RPMI8226 (cell line): ENCODE measurements around the gene ZNF117.
"Not testable (repeated sequence)": the region's sequence is repeated elsewhere in the genome, so short reads cannot be mapped to it uniquely, and the experiment has no call there.

Experiments
- DNase-seq: peaks from one replicate; pipeline ENCODE4 v3.0.0-alpha.2; 2015

The ZNF117 gene

DNA sequence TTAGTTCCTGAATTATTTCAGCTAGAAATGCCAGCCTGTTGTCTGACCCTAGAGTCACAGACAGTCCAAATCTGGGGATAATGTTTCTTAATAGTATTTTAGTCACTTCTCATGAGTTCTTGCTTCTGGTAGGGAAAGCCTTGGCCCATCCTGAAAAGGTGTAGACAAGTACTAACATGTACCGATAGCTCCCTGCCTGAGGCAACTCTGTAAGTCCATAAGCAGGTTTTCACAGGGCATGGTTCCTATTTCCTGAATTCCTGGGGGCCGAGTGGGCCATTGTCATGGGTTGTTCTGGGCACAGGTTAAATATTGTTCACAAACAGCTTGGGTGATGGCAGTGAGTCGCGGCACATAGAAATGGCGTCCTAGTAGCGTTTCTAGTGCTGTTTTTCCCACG is 3.1 kb upstream of the ZNF117 start:
- DNase-seq, result no peak

DNA sequence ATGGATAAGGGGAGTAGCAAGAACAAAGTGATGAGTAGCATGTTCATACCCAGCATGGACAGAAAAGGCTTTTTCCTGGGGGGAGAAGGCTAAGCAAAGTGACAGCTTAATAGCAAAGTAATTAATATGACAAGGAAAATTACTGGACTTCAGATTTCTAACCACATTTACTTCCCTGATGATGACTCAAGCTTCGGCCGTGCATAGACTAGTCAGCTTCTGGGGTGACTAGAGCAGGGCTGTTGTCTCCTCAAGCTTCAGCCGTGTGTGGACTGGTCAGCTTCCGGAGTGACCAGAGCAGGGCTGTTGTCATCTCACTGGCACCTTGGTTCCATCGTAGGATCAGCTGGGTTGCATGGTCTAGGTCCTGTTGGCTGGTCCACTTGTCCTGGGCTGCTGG is 2.1 kb upstream of the ZNF117 start:
- no peak for DNase-seq

DNA sequence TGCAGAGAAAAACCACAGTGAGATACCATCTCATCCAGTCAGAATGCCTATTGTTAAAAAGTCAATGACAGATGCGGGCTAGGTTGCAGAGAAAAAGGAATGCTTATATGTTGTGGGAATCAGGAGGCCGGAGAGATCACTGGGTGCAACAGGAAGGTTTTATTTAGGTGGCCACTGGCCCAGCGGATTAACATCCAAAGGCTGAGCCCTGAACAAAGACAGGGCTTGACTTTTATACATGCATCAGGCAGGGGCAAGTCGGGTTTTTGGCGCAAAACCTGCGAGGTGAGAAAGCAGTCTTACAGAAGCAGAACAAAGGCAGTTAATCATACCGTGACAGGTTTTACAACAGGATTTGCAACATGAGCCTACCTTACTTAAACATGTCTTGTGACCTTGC is 620 bp downstream of the ZNF117 start:
- no peak for DNase-seq

- no peak for DNase-seq
These were observed 12.2 kb downstream of the ZNF117 start for GRCh38 chr7:64978497-64979203.

DNA sequence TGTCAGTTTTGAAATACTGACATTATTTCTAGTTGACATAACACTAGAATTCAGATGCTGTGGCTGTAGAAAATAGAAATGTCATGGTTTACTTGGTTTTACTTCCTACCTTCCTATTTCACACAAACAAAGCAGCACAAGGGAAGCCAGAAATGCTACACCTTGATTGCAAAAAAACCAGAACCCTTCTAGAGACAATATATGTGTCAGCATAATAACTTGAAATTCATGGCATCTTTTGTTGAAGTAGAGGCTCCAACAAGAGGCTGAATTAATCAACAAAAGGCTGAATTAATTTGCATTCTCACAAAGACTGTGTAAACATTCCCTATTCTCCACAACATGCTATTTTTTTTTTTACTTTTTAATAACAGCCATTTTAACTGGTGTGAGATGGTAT is 25.2 kb downstream of the ZNF117 start:
- no peak for DNase-seq

DNA sequence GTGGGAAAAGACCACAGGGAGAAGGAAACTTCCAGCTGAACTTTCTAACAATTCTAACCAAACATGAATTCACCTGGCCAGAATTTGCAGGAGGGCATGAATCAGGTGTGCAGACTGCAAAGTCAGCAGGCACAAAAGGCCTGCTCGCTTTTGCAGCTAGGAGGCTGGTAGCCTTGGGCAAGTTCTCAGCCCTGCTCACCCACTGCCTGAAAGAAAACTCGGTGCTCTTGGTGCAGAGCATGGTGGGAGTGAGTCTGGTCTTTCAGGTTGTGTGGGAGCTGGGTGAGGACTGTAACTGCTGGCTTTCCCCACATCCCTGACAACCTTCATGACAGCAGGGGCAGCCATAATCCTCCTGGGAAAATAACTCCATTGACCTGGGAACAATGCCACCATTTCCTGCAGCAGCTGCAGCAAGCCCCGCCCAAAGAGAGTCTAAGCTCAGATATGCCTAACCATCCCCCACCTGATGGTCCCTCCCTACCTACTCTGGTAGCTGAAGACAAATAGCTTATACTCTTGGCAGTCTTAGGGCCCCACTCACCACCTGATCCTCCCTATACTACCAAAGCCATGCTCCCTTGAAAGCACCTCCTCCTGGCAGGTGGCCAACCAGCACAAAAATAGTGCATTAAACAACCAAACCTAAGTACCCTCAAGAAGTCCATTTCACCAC is 31.6 kb downstream of the ZNF117 start:
- peak; percentile 91 for DNase-seq

- DNase-seq, result peak; percentile 69
These were observed 39.5 kb downstream of the ZNF117 start for GRCh38 chr7:64951250-64951848.

DNA sequence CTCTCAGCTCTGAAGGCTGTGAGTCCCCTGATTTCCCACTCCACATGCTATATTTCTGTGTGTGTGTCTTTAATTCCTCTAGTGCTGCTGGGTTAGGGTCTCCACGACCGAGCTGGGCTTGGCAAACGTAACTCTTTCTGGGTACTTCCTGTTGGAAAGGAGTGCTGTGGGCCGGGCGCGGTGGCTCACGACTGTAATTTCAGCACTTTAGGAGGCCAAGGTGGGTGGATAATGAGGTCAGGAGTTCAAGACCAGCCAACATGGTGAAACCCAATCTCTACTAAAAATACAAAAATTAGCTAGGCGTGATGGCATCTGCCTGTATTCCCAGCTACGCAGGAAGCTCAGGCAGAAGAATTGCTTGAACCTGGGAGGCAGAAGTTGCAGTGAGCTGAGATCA is 40.2 kb downstream of the ZNF117 start:
- DNase-seq, result not testable (repeated sequence)

- DNase-seq, result not testable (repeated sequence)
These were observed 42.1 kb downstream of the ZNF117 start for GRCh38 chr7:64948774-64949173.

DNA sequence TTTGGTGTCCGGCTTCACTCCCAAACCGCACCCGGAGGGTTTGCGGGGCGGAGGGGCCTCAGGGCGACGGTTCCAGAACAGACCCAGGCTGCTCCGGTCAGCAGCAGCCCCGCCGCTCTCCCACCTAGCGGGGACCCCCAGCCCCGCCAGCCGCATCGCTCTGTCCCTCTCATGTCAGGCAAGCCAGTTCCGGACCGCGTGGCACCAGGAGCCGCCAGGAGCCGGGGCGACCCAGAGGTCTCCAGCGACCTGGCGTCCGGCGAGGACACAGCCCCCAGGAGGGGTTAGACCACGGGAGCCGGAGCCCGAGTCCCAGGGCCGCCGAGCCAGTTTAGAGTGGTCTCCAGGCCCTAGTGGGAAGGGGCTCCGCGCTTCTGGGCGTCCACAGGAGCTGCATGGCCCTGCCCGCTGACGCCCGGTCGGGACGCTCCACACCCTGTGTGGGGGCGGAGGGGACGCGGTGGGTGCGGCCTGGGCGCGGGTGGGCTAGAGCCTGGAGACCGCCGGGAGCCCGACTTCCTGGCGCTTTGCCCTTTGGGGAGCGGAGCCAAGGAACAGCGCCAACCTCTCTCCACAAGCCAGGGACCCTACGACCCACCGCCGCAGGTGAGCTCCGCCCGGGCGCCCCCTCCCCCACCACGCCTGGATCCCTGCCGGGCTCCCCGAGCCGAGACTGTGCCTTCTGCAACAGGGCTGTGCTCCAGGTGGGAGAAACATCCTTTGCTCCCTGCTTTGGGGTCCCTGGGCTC is 43.4 kb downstream of the ZNF117 start:
- DNase-seq, result no peak

DNA sequence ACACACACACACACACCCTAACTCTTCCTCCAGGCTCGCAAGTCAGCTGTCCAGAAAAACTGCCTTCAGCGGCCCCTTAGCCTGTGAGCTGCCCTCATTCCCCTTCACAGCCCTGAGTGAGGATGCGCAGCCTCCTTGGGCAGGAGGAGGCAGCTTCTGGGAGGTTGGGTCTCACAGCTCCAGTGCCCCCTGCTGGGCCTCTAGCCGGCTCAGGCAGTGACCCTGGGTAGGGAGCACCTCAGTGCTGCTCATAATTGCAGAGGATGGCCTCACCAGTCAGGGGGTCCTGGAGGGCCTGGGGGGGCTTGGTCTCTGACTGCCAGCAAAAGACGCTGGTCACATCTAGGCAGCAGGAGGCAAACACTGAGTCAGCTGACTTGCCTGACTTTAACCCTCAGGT is 44.1 kb downstream of the ZNF117 start:
- peak; percentile 20 for DNase-seq

GRCh38 chr7:64945503-64946175 is 45.2 kb downstream of the ZNF117 start:
- DNase-seq, result no peak

GRCh38 chr7:64944667-64945502 is 46.0 kb downstream of the ZNF117 start:
- DNase-seq, result not testable (repeated sequence)

DNA sequence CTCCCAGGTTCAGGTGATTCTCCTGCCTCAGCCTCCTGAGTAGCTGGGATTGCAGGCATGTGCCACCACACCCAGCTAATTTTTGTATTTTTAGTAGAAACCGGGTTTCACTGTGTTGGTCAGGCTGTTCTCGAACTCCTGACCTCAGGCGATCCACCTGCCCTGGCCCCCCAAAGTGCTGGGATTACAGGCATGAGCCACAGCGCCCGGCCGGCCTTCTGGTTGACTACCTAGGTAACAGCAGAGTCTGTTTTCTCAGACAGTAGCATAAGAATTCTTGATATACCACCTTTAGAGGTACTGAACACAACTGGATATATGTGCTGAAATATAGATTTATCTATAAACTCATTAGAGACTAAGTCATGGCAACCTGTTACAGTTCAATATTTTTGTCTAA is 50.8 kb downstream of the ZNF117 start:
- DNase-seq, result not testable (repeated sequence)

- no peak for DNase-seq
These were observed 52.3 kb downstream of the ZNF117 start for GRCh38 chr7:64938540-64938939.

- DNase-seq, result no peak
These were observed 56.4 kb downstream of the ZNF117 start for GRCh38 chr7:64934478-64934877.

- DNase-seq, result not testable (repeated sequence)
These were observed 62.3 kb downstream of the ZNF117 start for GRCh38 chr7:64928252-64929187.
